Naive thymus-derived CD8-positive, alpha-beta T cell (primary cell): ENCODE results near the gene GASK1A. TPM values are rescaled to one million over a fixed set of nuclear protein-coding genes. Genes with fewer than 3 reads are reported as not detected.
A peak's percentile ranks its signal among the peaks of the same experiment; 100 is the strongest.

ENCODE experiments used
- ATAC-seq, 2 donors: fragments of 150-1000 bp; cut with Tn5 transposase in 1 of 2; sonication (Bioruptor Pico), chemical (Tn5 transposase) in 1 of 2; 1 replicate in 1 of 2; 2 replicates in 1 of 2; pipeline ENCODE4 v1.10.0; 2021; ENCODE audit warnings: mild to moderate bottlenecking in 2 of 2, moderate library complexity in 2 of 2
- POLR2A ChIA-PET: fragments of 350-600 bp; sonication (Branson Sonifier 250); formaldehyde crosslinking; loops from one replicate; lab custom pipeline; 2021; ENCODE audit warnings: antibody characterized with exemption; lab: Charles Lee
- DNase-seq, 10 donors: peaks; one replicate each; pipeline versions ENCODE4 v3.0.0 to v3.0.0-alpha.2; 2020 to 2022
- H3K27ac Mint-ChIP-seq, 10 donors: one replicate each; pipeline ENCODE4 v1.8.0; 2020 to 2022; ENCODE audit warnings: mild to moderate bottlenecking in 10 of 10, mixed read lengths in 10 of 10, moderate library complexity in 4 of 10, inconsistent platforms in 1 of 10
- H3K27me3 Mint-ChIP-seq, 5 donors: one replicate each; pipeline ENCODE4 v1.8.0; 2021 to 2022; ENCODE audit warnings: mixed read lengths in 5 of 5
- H3K36me3 Mint-ChIP-seq, 3 donors: one replicate each; pipeline ENCODE4 v1.8.0; 2020 to 2022; ENCODE audit warnings: mixed read lengths in 3 of 3, mild to moderate bottlenecking in 2 of 3, inconsistent platforms in 1 of 3
- H3K4me1 Mint-ChIP-seq, 4 donors: one replicate each; pipeline ENCODE4 v1.8.0; 2021 to 2022; ENCODE audit warnings: mixed read lengths in 4 of 4
- H3K4me3 Mint-ChIP-seq, 10 donors: one replicate each; pipeline ENCODE4 v1.8.0; 2020 to 2022; ENCODE audit warnings: mild to moderate bottlenecking in 10 of 10, mixed read lengths in 10 of 10, moderate library complexity in 6 of 10, inconsistent platforms in 1 of 10
- H3K9me3 Mint-ChIP-seq, 9 donors: one replicate each; pipeline ENCODE4 v1.8.0; 2020 to 2022; ENCODE audit warnings: mixed read lengths in 9 of 9, mild to moderate bottlenecking in 3 of 9, inconsistent platforms in 1 of 9, moderate library complexity in 1 of 9
- polyA plus RNA-seq, 3 donors: library from polyadenylated mRNA; unstranded; fragments of 300-500 nt; fragmentation: Illumina TruSeq; gene quantifications; one replicate each; pipeline ENCODE4 v1.2.3, GENCODE V29; 2021
- total RNA-seq, 8 experiments: library from RNA in 2 of 8; stranded (reverse) in 2 of 8; gene quantifications; one replicate each; pipeline ENCODE4 v1.2.3 and lab custom pipeline; 2021 to 2026

GASK1A gene
- total and polyA plus RNA-seq, 5 experiments from 2014 or later: 0.09 to 0.14 TPM; not detected in 3

DNA sequence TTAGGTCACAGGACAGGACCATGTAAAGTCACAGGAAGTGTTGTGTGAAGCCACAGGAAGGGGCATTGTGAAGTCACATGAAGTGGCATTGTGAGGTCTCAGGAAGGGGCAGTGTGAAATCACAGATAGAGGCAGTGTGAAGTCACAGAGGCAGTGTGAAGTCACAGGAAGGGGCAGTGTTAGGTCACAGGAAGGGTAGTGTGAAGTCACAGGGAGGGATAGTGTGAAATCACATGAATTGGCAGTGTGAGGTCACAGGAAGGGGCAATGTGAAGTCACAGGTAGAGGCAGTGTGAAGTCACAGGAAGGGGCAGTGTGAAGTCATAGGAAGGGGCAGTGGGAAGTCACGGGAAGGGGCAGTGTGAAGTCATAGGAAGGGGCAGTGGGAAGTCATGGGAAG is 37.9 kb downstream of the GASK1A start:
- H3K9me3 Mint-ChIP-seq: peaks cover 0 to 9% (median 4%) of the 10 kb centered on the region in 9 donors
- no peak overlapping the region for H3K4me3 Mint-ChIP-seq
- H3K4me1 Mint-ChIP-seq: peaks cover 8 to 39% (median 34%) of the 10 kb centered on the region in 4 donors
- H3K27me3 Mint-ChIP-seq: no peaks in the 10 kb centered on the region
- no peak for ATAC-seq
- DNase-seq: peak in 2 of 10 donors; percentile 18 to 39
- peaks cover 0 to 4% (median 0%) of the 10 kb centered on the region in 3 donors for H3K36me3 Mint-ChIP-seq
- no peak overlapping the region for H3K27ac Mint-ChIP-seq
- POLR2A ChIA-PET: no interaction called here

DNA sequence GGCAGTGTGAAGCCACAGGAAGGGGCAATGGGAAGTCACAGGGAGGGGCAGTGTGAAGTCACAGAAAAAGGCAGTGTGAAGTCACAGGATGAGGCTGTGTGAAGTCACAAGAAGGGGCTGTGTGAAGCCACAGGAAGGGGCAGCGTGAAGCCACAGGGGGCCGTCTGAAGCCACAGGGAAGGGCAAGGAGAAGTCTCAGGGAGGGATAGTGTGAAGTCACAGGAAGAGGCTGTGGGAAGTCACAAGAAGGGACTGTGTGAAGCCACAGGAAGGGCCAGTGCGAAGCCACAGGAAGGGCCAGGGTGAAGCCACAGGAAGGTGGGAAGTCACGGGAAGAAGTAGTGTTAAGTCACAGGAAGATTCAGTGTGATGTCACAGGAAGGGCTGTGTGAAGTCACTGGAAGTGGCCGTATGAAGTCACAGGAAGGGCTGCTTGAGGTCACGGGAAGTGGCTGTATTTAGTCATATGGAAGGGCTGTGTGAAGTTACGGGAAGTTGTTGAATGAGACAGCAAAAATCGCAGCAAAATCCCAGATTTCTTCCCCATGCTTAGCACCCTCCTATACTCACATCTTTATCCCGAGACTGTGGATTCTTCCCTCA is 38.6 kb downstream of the GASK1A start:
- Mint-ChIP-seq H3K27ac (peak overlapping the region in 3 of 10 donors; percentile 47 to 74 (median 50)), H3K4me3 (no peak overlapping the region), H3K9me3 (peaks cover 0 to 9% (median 4%) of the 10 kb centered on the region in 9 donors), H3K4me1 (peaks cover 11 to 45% (median 41%) of the 10 kb centered on the region in 4 donors), H3K27me3 (no peaks in the 10 kb centered on the region), H3K36me3 (peaks cover 0 to 7% (median 0%) of the 10 kb centered on the region in 3 donors)
- POLR2A ChIA-PET: no interaction called here
- ATAC-seq (no peak), DNase-seq (no peak)

DNA sequence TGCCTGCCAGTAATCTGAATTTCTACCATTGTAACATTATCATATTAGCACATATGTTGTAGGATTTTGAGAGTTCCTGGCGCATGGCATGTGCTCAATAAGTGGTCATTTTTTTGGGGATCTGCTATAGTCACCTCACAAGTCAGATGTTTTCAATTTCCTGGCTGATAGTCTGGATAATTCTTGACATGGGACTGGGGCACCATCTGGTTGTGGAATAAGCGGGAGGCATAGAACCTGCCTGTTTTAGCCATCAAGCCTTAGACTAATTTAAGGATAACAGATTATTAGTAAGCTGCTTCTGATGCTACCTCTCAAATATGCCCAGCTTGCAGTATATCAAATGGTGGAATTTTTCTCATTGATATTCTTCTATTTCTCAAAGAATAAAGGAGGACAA is 39.1 kb downstream of the GASK1A start:
- DNase-seq (no peak), ATAC-seq (no peak)
- no peak overlapping the region for H3K4me3 Mint-ChIP-seq
- H3K27ac Mint-ChIP-seq: peak overlapping the region in 4 of 10 donors; percentile 15 to 74 (median 48)
- no peaks in the 10 kb centered on the region for H3K27me3 Mint-ChIP-seq
- peaks cover 0 to 9% (median 4%) of the 10 kb centered on the region in 9 donors for H3K9me3 Mint-ChIP-seq
- peaks cover 17 to 51% (median 47%) of the 10 kb centered on the region in 4 donors for H3K4me1 Mint-ChIP-seq
- H3K36me3 Mint-ChIP-seq: peaks cover 0 to 7% (median 0%) of the 10 kb centered on the region in 3 donors
- POLR2A ChIA-PET: no interaction called here

DNA sequence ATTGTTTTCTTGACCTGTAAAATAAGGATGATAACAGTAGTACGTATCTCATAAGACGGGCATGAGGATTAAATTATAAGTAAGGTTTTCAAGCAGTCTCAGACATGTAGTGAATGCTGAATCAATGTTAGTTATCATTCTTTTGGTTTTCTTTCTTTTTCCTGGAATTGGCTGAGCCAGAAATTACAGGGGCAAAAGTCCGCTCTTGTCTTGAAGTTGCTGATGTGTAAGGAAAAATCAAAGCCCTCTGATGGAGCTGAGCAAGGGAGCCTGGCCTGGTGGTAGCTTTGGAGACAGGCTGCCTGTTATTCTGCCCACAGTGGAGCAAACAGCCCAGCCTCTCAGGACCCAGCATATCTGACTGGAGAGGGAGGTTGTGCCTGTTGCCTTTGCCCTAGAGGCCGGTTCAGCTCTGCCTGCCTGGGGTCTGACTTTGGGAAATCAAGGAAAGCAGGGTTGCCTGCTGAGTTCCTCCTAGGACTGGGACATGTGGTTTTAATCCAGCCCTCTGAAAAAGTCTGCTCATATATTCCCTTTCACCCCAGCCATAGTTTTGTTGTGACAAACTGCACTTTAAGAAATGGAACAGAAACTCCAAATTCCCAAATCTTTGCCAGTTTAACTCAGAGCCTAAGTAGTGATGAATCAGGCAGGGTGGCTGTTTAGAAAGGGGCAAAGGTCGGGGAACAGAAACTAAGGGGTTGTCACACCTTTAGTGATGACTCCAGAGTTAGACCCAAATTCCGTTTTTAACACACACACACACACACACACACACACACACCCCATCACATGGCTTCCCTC is 40.1 kb downstream of the GASK1A start:
- ATAC-seq (no peak), DNase-seq (no peak)
- Mint-ChIP-seq H3K9me3 (peaks cover 0 to 9% (median 4%) of the 10 kb centered on the region in 9 donors), H3K36me3 (peaks cover 0 to 7% (median 0%) of the 10 kb centered on the region in 3 donors), H3K27me3 (no peaks in the 10 kb centered on the region), H3K4me1 (peaks cover 25 to 60% (median 56%) of the 10 kb centered on the region in 4 donors), H3K27ac (peak overlapping the region; percentile 17 to 97 (median 74)), H3K4me3 (peak overlapping the region in 2 of 10 donors; percentile 30 to 62)
- POLR2A ChIA-PET: no interaction called here

DNA sequence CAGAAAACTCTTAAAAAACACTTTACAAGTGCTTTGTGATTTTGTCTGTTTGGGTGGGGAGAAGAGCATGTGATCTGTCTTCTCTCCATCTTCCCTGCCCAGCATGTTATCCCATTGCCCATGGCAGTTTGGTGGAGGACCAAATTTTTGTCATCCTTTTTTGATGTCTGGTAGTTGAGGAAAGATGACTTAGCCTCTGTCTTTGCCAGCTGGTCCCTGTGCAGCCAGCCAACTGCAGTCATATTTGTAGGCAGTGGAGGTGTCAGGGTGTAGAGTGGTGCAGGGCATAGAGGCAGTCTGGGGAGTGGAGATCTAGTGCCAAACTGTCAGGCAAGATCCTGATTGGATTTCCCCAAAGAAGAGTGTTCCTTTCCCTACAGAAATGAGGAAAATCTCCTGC is 40.7 kb downstream of the GASK1A start:
- peak overlapping the region in 8 of 10 donors; percentile 17 to 97 (median 78) for H3K27ac Mint-ChIP-seq
- no peaks in the 10 kb centered on the region for H3K27me3 Mint-ChIP-seq
- H3K9me3 Mint-ChIP-seq: peaks cover 0 to 9% (median 4%) of the 10 kb centered on the region in 9 donors
- peaks cover 0 to 7% (median 0%) of the 10 kb centered on the region in 3 donors for H3K36me3 Mint-ChIP-seq
- H3K4me3 Mint-ChIP-seq: peak overlapping the region in 2 of 10 donors; percentile 8 to 62
- H3K4me1 Mint-ChIP-seq: peaks cover 31 to 66% (median 63%) of the 10 kb centered on the region in 4 donors
- no peak for DNase-seq
- POLR2A ChIA-PET: no interaction called here
- ATAC-seq: no peak

DNA sequence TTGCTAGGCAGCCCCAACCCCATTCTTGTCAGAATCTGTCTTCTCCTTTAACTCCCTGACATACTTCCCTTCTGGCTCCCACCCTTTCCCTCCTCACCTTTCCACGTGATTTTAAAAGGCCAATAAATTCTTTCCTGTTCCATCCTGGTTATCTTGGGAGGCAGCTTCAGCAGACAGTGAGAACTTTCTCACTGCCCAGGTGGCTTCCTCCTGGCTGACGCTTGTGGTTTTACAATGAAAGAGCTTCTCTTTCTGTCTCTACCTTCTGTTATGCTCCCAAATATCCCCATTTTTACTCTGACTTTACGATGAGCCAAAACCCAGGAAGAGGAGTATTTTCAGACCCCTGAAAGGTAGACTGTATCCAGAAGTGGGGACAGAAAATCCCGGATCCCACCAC is 42.1 kb downstream of the GASK1A start:
- POLR2A ChIA-PET: interaction anchor here (0.6 to 0.8 kb wide), 3 partner anchors 39 to 628 kb away, joined by 3 to 5 read pairs (median 3); no protein-coding TSS in a partner anchor
- no peak for DNase-seq
- peaks cover 38 to 80% (median 76%) of the 10 kb centered on the region in 4 donors for H3K4me1 Mint-ChIP-seq
- H3K27ac Mint-ChIP-seq: peak overlapping the region; percentile 71 to 97 (median 92)
- H3K9me3 Mint-ChIP-seq: peaks cover 0 to 9% (median 4%) of the 10 kb centered on the region in 9 donors
- H3K36me3 Mint-ChIP-seq: peaks cover 0 to 7% (median 0%) of the 10 kb centered on the region in 3 donors
- no peak for ATAC-seq
- no peaks in the 10 kb centered on the region for H3K27me3 Mint-ChIP-seq
- H3K4me3 Mint-ChIP-seq: peak overlapping the region; percentile 11 to 80 (median 70)

DNA sequence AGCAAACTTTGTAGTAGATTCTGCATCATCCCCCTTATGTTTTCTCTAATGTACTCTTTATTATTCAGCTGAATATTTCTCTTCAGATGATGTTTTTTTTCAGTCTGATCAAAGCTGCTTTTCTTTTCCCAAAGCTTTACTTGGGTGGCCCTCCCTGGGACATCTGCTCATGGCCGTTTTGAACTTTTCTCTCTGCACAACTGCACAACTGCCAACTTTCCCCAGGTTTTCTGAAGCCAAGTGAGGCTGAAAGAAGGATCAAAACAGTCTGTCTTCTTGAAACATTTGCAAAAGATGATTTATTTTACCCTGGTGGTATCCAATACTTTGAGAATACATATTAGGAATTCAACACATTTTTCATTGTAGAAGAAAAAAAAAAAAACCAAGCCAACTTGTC is 43.0 kb downstream of the GASK1A start:
- H3K27ac Mint-ChIP-seq: peak overlapping the region; percentile 18 to 97 (median 94)
- H3K27me3 Mint-ChIP-seq: no peaks in the 10 kb centered on the region
- ATAC-seq: no peak
- H3K36me3 Mint-ChIP-seq: peaks cover 0 to 7% (median 0%) of the 10 kb centered on the region in 3 donors
- DNase-seq: no peak
- H3K9me3 Mint-ChIP-seq: peaks cover 0 to 9% (median 4%) of the 10 kb centered on the region in 9 donors
- POLR2A ChIA-PET: interaction anchor here (0.6 to 1.3 kb wide), 2 partner anchors 13 to 14 kb away, joined by 3 read pairs; no protein-coding TSS in a partner anchor
- H3K4me1 Mint-ChIP-seq: peaks cover 43 to 85% (median 82%) of the 10 kb centered on the region in 4 donors
- H3K4me3 Mint-ChIP-seq: peak overlapping the region in 5 of 10 donors; percentile 4 to 83 (median 76)

DNA sequence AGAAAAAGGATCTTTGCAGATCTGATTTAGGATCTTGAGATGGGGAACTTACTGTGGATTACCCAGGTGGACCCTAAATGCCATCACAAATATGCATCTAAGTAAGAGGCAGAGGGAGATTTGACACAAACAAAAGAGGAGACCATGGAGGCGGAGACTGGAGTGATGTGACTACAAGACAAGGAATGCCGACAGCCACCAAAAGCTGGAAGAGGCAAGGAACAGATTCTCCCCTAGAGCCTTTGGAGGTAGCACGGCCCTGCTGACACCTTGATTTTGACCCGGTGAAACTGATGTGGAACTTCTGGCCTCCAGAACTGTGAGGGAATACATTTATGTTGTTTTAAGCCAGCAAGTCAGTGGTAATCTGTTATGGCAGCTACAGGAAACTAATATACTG is 44.0 kb downstream of the GASK1A start:
- H3K9me3 Mint-ChIP-seq: peaks cover 0 to 9% (median 4%) of the 10 kb centered on the region in 9 donors

DNA sequence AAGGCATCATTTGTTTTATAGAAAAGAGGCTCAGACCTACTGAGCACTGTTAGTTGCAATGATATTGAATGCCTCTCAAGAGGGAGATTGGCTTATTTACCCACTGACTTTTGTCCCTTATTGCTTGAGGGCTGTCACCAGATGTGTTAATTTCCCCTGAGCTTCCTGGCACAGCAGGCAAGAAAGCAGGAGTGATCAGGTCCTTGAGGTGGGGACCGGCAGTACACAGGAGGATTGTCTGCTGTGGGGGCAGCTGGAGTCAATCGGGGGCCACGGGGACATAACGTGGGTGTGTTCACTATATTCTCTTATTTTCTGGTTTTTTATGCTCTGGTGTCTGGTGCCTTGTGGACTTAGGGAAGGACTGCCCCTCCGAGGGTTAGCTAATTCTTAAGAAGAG is 44.6 kb downstream of the GASK1A start:
- peaks cover 0 to 11% (median 4%) of the 10 kb centered on the region in 9 donors for H3K9me3 Mint-ChIP-seq
- H3K4me3 Mint-ChIP-seq: peak overlapping the region; percentile 67 to 84 (median 82)
- no peaks in the 10 kb centered on the region for H3K27me3 Mint-ChIP-seq
- peaks cover 43 to 93% (median 85%) of the 10 kb centered on the region in 4 donors for H3K4me1 Mint-ChIP-seq
- DNase-seq (no peak), ATAC-seq (peak; percentile 27 to 43)
- peaks cover 0 to 4% (median under 1%) of the 10 kb centered on the region in 3 donors for H3K36me3 Mint-ChIP-seq
- POLR2A ChIA-PET: interaction anchor here (1.0 to 2.3 kb wide), 8 partner anchors 9 to 262 kb away, joined by 3 to 10 read pairs (median 5); partner anchors contain the start of gene SNRK
- peak overlapping the region; percentile 93 to 97 (median 95) for H3K27ac Mint-ChIP-seq

More for the DNA sequence above, 44.0 kb downstream of the GASK1A start:
- H3K27ac Mint-ChIP-seq: peak overlapping the region; percentile 93 to 97 (median 95)
- H3K36me3 Mint-ChIP-seq: peaks cover 0 to 7% (median 0%) of the 10 kb centered on the region in 3 donors
- peaks cover 44 to 90% (median 84%) of the 10 kb centered on the region in 4 donors for H3K4me1 Mint-ChIP-seq
- peak overlapping the region; percentile 67 to 84 (median 82) for H3K4me3 Mint-ChIP-seq
- H3K27me3 Mint-ChIP-seq: no peaks in the 10 kb centered on the region
- POLR2A ChIA-PET: interaction anchor here (1.1 to 2.3 kb wide), 6 partner anchors 8 to 38 kb away, joined by 3 to 10 read pairs (median 6); no protein-coding TSS in a partner anchor
- no peak for ATAC-seq
- DNase-seq: no peak

DNA sequence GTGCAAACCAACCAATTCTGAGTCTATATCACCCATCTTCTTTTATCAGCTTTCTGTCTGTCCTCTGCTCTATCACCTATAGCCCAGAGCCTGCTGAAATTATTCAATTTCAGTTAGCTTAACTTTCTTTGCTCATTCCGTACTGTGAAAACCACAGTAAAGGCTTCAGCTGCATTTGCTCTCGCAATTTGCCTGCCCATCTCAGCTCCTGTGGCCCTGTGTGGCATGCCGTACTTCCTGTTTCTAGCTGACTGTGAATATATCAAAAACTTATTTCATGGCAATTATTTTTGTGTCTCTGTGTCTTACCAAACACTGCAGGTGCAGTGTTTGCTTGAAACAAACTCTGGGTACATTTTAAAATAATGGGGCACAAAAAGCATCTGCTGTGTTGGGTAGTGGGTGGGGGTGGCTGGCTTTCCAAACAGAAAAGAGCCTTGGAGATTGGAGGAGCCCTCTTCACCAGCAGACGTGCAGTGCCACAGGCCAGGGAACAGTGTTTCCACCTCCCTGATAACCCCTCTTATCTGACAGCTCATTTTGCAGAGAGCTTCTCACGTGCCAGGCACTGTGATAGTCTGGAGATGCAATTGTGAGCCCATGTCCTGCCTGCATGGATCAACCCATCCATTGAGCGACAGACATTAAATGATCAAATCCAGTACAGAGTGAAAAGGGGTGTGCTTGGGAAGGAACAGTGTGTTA is 45.2 kb downstream of the GASK1A start:
- peaks cover 0 to 11% (median 4%) of the 10 kb centered on the region in 9 donors for H3K9me3 Mint-ChIP-seq
- H3K27me3 Mint-ChIP-seq: no peaks in the 10 kb centered on the region
- H3K36me3 Mint-ChIP-seq: peaks cover 0 to 3% (median 2%) of the 10 kb centered on the region in 3 donors
- H3K27ac Mint-ChIP-seq: peak overlapping the region; percentile 93 to 97 (median 95)
- DNase-seq (peak in 9 of 10 donors; percentile 44 to 84 (median 70)), ATAC-seq (peak; percentile 94 to 97)
- H3K4me1 Mint-ChIP-seq: peaks cover 43 to 91% (median 80%) of the 10 kb centered on the region in 4 donors
- peak overlapping the region; percentile 67 to 84 (median 82) for H3K4me3 Mint-ChIP-seq
- POLR2A ChIA-PET: interaction anchor here (1.0 to 2.3 kb wide), 8 partner anchors 10 to 262 kb away, joined by 3 to 10 read pairs (median 5); partner anchors contain the start of gene SNRK

DNA sequence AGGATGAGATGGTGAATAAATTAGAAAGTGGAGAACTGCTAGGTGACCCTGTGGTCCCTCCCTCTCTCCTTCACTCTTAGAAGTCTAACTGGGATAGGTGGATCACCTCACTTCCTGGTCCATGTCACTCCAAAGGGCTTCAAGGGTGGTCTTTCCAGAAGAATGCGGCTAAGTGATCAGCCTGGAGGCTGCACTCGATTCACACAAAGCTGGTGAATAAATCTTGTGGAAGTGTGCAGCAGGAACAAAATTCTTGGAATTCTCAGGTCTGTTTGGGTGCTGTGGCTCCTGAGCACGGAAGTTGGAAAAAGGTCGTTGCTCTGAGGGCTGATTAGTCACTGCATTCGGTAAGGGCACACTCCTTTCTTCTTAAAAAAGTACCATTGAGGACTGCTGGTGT is 46.3 kb downstream of the GASK1A start:
- peaks cover 0 to 3% (median 2%) of the 10 kb centered on the region in 3 donors for H3K36me3 Mint-ChIP-seq
- DNase-seq: no peak
- H3K27ac Mint-ChIP-seq: peak overlapping the region; percentile 93 to 97 (median 95)
- no peak for ATAC-seq
- peaks cover 45 to 89% (median 75%) of the 10 kb centered on the region in 4 donors for H3K4me1 Mint-ChIP-seq
- peak overlapping the region in 8 of 10 donors; percentile 16 to 84 (median 80) for H3K4me3 Mint-ChIP-seq
- peaks cover 0 to 11% (median 3%) of the 10 kb centered on the region in 9 donors for H3K9me3 Mint-ChIP-seq
- H3K27me3 Mint-ChIP-seq: no peaks in the 10 kb centered on the region
- POLR2A ChIA-PET: interaction anchor here (1.2 to 1.9 kb wide), 2 partner anchors 78 to 261 kb away, joined by 3 to 5 read pairs; partner anchors contain the start of gene SNRK
